NCI-H526 treated with DMSO at 0.1 percent for 48 hours (cell line): Measurements from ENCODE around the gene HS1BP3.

Source experiments
- DNase-seq: peaks from one replicate; lab custom pipeline; 2025; lab: John Stamatoyannopoulos, UW

HS1BP3 gene

DNA sequence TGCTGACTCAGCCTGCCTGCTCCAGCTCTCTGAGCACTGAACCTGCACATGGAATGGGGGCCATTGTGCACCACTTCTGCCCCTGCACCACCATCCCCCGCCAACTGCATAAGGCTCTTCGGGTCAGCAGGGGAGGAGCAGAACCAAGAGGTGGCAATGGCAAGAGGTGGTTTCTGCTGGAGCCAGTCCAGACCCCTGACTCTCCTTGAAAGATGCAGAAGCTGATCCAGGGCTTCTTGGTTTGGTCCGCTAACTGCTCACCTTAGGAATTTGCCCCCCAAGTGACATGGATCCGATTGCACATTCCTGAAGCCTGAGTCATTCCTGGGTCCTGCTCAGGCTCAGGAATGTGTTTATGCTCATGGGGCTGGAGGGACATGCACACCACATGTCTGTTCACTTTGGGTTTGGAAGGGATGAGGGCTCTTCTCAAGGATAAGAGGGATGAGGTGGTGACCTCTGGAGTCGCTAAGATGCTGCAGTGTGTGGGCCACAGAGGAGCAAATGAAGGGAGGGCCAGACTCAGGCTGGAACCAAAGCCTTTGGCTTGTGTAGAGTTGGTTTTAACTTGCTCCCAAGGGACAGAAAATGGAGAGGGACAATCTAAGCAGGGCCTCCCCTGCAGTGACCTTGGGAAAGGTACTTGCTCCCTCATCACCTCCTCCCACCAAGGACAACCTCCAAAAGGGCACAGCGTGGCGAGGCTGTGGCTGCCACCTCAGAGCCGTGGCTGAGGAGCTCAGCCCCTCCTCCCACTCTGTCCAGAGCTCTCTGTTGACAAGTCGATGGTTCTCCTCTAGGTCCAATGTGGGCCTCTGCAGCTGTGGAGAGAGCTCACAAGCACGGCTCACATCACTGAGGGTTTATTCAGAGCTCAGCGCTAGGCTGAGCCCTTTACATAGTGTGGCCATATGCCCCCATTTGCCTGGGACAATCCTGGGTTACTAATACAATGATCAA is 66.2 kb downstream of the HS1BP3 start:
- DNase-seq = no peak

DNA sequence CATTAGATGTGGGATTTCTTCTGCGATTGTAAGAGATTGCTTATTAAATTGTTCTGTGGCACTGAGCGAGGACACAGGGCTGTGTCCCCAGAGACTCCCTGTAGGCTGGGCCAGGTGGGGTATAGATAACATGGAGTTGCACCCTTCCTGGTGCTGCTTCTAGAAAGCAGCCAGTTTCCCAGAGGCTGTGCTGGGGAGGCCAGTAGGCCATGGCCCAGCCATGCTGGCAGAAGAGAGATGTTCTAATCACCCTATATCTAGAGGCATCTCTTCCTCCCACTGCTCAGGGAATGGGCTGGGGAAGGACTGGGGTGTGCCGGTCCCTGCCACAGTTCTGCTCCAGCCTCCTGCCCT is 66.9 kb downstream of the HS1BP3 start:
- no peak for DNase-seq

DNA sequence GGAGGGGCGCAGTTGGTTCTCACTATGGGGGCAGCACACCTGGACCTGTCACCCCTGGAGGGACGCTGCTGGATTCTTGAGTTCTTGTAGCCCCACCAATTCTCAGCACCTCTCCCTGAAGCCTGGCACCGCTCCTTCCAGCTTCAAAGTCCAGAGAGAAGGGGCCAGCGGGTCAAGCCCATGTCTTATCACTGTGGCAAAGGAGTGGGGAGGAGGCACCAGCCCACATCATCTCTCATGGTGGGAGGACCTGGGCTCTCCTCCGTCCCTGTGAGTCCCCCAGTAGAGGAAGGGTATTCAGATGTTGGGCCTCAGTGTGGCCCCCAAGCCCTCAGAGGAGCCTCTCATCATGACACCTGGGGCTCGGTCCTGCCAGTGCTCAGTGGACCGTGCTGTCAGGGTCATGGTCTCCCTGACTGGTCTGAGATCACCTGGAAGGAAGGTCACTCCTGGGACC is 67.4 kb downstream of the HS1BP3 start:
- no peak for DNase-seq

DNA sequence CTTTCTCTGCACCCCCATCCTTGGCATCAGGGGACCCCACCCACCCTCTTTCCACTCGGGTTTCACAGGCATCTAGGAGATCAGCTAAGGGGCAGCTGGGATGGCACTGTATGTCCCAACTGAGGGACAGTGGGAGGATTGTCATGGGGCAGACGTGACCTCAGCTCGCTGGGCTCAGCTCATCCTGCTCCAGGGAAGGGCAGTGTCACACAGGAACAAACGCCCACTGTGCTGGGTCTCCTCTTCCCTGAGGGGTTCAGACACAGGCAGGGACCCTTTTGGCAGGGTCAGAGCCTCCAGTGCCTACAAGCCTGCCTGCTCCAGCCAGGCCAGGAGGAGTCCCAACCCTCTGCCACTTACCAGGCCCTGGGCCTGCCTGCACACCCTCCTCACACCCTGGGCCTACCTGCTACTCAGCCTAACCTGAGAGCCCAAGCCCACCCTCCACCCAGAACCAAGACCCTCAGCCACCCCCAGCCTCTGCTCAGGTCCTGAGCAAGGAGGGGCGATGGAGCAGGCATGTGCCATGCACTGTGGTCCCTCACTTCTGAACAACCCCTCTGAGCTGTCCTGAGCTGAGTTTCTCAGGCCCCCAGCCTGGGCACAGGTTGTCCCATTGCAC is 68.2 kb downstream of the HS1BP3 start:
- no peak for DNase-seq

DNA sequence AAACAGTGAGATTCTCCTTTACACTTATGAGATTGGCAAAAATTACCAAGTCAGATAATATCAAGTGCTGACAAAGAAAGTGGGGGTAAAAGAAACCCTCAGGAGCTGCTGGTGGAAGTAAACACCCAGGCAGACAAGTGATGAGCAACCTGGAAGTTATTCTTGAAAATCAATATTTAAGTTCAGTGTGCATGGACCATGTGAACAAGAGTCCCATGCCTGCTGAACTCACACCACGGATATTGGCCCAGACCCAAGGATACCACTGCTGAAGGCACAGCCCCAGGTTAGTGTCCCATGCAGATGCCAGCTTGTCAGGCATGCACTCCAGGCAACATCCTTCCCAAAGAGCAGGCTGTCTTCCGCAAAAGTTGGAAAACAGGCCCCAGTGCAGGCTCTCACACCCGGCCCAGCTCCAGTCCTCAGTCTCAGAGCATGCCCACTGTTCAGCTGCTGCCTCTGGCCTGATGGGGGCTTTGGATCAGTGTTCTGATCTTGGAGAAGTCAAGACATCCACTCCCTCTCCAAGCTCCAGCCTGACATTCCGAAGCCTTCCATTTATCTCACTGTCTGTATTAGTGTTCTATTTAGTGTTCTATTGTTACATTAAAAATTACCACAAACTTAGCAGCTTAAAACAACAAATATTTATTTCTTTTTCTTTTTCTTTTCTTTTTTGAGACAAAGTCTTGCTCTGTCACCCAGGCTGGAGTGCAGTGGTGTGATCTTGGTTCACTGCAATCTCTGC is 70.0 kb downstream of the HS1BP3 start:
- DNase-seq = no peak

DNA sequence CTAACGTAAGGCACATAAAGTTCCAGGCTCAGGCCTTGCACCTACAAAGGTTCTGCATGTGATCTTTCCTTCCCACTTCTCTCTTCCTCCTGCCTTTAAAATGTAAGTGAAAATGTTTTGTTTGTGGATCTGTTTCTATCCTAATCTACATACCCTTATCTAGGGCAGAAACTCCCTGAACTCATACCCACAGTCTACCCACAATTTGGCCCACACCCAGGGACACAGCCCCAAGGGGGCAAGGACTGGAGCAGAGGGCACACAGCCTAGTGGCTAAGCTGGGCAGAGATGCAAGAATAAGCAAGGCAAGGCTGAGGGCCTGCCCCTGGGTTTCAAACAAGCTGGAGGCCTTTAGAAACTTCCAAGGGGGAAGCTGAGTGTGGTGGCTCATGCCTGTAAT is 71.0 kb downstream of the HS1BP3 start:
- DNase-seq = no peak

DNA sequence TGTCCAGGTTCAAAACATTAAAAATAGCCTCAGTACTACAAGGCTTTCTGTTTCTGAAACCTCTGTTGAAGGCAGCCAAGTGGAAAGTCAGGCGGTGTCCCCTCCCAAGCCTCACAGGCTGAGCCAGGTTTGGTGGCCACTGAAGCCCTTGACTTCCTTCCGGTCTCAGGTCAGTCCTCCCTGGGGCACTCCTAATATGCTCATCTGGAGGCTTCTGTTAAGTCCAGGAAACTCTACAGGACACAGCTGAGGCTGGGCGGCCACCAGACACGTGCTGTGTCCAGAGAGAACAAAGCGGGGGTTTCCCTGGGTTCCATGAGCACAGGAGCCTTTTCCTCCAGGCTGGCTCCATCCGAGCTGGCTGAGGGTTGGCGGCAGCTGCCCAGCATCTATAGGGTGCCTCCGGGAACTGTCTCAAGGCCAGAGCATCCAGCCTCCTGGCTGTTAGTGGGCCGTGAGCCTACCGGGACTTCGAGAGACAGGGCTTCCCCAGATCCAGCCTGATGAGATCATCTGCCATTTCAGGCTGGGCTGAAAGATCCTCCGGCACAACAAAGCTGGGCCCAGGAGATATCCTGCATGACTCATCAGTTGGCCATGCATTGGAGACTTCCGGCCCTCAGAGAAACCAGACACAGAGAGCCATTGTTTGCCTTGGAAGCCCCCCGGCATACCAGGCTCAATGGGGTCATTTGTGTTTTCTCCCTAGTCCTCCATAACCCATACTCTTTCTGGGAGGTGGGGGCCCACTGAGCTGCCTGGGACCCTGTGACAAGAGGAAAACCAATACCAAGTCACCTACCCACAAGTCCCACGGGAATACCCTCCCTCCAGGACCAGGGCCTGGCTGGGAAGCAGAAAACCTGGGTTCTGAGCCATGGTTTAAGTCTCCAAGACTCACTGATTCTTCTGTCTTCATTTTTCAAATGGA is 71.7 kb downstream of the HS1BP3 start:
- DNase-seq = no peak

DNA sequence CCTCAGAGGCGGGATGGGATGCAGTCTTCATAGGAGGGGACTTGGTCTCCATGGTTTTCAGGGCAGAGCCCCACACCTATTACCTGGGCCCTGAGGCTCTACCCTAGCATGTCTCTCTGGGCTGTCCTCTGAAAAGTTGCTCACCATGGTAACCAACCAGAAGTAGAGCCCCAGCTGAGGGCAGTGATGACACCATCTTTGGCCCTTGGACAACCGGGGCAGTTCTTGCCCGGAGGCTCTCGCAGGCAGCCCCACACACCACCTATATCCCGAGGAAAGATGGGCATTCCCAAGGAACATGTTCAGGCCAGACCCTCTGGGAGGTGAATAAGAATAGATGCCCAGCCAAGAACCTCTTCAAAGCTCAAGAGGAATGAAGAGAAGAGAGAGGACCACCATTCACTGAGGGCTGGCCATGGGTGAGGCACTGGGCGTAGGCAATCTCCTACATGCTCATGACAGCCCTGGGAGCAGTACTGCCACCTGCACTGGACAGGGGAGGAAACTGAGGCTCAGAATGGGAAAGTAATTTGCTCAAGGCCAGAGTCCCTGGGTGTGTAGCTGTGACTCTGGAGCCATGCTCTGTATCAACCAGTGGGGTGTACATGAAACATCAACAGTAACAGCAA is 72.5 kb downstream of the HS1BP3 start:
- DNase-seq = no peak

DNA sequence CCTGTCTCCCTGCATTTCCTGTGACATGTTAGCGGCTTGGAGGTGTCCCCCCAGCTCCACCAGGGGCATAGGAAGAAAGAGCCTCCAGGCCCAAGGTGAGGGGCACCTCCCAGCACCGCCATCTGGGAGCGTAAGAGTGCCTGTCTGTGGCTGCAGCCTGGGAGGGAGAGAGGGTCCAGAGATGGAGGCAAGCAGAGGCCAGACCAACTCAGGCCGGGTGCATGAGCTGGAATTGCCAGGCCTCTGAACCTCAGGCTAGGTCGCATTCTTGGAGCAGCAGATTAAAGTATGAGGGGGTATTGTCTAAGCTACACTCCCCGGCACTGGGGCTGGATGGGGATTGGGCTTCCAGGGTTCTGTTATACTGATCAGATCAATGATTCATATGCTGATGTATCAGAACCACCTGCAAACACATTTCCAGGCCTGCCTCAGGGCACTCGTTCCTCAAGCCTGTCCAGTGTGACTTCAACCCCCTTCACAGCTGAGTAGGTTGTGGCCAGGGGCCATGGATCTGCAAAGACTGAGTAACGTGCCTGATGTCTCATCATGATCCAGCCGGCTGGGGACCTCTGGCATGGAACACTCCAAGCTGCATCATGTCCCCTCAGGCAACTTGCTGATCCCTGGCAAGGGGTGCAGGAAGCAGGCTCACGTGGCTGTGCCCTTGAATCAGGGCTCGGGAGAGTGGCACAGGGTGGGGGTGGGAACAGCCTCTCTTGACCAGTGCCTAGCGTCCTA is 73.2 kb downstream of the HS1BP3 start:
- no peak for DNase-seq

DNA sequence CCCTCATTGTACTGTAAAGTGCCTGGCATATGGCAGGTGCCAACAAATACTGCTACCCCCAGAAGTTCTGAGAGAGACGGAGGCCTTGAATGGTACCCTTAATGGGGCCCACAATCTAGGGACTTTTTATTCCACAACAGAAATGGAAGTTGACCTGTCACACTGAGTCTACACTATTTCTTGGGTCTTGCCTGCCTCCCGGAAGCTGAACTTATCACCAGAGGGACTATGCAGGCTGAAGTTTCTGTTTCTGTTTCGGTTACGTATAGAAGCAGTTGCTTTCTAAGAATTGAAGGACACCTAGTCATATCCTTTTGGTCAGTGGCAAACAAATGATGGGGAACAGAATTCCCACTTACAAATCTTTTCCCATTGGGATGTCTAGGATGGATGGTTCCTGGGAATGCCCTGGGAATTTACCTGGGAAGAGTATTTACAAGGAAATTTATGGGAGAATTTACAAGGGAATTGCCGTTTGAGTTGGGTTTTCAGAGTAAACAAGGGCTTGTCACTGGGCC is 74.2 kb downstream of the HS1BP3 start:
- DNase-seq = no peak

DNA sequence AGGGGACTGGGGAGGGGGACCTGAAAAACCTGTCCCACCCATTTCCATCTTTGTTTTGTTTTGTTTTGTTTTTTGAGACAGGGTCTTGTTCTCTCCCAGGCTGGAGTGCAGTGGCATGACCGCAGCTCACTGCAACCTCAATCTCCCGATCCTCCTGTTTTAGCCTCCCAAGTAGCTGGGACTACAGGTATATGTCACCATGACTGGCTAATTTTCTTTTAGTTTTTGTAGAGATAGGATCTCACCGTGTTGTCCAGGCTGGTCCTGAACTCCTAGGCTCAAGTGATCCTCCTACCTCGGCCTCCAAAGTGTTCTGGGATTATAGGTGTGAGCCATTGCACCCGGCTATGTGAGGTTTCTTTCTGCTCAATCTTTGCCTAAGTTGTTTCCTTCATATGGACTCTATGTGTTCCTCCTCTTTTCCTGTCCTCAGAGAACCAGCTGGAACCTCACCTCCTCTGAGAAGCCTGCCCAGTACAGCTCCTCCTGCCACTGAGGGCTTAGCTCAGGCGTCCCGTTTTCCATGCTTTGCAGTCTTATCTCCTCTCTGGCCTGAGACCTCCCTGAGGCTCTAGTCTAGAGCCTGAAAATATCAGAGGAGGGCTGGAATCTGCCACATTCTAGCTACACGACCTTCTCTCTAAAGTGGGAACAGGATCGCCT is 74.8 kb downstream of the HS1BP3 start:
- DNase-seq = no peak

DNA sequence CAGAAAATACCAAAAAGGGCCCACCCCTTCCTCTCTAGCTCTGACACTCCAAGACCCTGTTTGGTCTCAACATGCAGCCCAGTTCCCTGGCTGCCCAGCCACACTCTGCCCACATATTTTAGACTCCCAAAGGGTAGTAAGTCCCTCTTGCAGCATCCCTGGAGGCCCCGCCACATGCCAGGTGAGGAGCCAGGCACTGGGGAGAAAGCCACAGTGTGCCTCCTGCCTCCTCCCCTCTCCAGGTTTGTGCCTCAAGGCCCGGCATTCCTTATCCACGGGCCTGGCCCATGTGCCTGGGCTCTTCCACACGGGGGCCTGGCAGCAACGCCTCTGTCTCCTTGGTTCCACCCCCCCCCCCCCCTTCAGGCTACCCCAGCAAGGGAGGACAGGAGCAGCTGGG is 75.5 kb downstream of the HS1BP3 start:
- no peak for DNase-seq

DNA sequence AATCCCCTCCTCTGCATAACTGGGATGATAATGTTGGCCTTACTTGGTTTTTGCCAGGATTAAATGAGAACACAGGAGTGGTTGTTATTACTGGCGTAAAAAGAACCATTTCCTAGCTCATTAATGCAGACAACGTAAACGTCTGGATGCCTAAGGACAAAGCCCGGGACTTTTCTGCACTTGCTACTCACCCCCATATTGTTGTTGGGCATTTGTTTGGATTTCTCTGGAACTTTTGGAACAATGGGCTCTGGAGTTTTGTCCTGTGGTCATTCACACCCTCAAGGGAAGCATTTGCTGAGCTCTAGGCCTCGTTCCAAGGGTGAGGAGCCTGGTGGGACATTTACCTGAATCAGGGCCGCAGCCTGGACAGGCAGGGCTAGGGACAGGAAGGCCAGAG is 76.0 kb downstream of the HS1BP3 start:
- DNase-seq = no peak

DNA sequence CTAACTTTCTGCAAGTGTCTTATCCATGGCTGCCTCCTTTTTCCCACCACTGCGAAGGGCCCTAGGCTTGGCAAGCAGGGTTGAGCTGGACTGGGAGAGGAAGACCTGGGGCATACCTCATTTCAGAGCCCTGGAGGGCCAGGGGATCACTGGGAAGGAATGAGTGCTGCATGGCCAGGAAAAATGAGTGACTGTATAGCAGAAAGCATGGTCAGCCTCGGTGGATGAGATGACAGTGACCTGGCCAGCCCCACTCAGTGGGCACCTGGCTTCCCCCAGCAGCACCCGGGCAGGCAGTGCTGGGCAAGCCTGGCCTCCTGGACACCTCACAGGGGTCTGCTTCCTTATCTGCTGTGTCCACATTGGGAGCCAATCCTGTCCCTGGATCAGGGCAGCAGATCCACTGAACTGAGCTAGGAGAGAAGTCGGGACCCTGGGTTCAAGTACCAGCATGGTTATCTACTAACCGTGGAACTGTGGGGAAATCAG is 76.4 kb downstream of the HS1BP3 start:
- no peak for DNase-seq

DNA sequence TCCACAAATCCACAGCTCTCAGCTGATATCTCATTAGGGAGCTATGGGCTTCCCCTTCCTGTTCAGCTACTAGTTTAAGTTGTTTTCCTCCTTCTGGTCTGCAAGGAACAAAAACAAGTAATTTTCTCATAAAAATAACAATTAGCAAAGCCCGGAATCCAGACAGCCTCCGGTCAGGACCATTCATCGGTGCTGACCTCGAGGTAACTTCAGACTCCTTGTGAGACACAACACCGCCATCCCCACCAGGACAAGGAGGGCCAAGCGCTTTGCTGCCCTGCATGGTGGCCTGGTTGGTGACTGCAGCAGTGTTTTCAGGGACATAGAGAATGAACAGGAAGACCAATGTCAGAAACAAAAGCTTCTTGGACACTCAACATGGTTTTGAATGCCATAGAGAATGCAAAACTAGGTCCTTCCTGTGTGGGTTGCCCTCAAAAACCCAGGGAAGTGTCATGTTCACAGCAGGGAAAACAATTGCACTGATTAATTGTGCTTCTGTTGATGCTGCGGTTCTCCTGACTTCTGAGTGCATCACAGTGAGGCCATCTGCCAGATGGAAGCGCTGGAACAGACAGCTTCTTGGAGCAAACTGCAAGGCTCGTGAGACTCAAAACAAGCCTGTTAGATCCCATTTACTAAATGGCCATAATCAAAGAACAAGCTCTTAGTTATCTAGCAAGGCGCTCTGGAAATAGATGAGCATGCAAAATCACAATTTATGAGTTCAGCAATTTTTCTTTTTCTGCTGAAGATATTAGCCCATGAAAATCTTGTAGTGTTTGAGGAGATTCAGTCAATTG is 77.1 kb downstream of the HS1BP3 start:
- DNase-seq = no peak

DNA sequence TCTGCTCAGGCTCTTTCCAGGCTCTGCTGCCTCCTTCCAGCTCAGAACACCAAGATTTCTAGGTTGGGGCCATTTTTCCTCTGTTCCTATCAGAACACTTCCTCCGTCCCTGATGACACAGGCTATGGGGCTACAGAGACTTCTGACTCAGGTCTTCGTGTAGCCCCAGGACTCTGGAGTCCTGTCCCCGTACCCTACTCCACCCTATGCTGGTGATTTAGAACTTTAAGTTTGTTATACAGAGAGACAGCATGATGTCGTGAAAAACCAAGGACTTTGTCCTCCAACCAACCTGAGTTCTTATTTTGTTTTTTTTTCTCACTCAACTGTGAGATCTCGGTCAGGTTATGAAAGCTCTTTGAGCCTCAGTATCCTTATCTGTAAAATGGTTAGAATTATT is 78.7 kb downstream of the HS1BP3 start:
- no peak for DNase-seq

DNA sequence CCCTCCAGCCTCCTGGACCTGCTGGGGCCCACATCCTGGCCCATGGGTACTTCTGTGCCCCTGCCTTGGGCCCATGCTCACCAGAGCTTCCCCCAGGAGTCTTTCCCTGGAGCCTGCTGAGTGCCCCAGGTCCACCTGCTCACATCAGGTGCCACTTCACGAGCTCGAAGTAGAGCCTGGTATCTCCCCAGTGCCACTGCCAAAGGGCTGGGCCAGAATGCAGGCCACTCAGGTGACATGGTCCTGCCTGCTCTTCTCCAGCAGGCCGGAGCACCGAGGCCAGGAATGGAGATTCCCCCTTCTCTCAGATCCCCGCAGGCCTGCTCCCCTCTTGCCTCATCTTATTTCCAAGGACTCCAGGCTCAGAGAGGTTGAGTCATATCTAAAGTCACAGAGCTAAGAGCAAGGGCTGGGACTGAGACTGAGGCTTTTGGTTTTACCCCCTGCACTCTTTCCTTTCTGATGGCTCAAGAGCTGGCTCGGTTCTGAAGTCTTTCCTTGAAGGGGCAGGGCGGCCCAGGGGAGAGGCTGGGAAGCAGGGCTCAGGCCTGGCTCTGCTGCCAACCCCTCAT is 79.2 kb downstream of the HS1BP3 start:
- DNase-seq = no peak

DNA sequence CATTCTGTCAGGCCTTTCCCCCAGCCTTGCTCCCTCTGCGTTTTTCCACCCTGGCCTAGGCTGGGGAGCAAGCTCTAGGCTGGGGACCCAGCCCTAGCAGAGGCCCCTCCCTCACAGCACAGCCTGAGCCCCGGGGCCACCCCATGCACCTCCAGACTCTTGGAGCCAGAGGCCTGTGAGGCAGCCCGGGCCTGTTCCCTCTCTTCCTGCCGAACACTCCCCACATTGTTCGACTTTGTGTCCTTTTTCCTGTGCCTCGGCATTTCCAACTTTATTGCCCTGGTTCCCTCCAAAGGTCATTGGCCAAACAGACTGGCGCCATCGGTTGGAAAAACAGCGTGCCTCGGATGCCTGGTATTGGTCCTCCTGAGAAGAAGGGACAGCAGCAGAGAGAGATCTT is 79.7 kb downstream of the HS1BP3 start:
- DNase-seq = no peak
